ENCODE data around the gene VWA5A. TPM values are rescaled to one million over a fixed set of nuclear protein-coding genes. Genes with fewer than 3 reads are reported as not detected.

VWA5A gene
- total RNA-seq, 1 donor from 2014 or later = 7.6 TPM

GRCh38 chr11:124085583-124085982, 29.7 kb upstream of the VWA5A start:
- H3K9me3 ChIP-seq = no peaks in the 10 kb centered on the region
- no peak for DNase-seq (ENCODE audit: low spot score in 2 of 2)
- H3K27me3 ChIP-seq = no peaks in the 10 kb centered on the region
- no peak overlapping the region for H3K27ac ChIP-seq
- TF ChIP-seq, protein P1, sequence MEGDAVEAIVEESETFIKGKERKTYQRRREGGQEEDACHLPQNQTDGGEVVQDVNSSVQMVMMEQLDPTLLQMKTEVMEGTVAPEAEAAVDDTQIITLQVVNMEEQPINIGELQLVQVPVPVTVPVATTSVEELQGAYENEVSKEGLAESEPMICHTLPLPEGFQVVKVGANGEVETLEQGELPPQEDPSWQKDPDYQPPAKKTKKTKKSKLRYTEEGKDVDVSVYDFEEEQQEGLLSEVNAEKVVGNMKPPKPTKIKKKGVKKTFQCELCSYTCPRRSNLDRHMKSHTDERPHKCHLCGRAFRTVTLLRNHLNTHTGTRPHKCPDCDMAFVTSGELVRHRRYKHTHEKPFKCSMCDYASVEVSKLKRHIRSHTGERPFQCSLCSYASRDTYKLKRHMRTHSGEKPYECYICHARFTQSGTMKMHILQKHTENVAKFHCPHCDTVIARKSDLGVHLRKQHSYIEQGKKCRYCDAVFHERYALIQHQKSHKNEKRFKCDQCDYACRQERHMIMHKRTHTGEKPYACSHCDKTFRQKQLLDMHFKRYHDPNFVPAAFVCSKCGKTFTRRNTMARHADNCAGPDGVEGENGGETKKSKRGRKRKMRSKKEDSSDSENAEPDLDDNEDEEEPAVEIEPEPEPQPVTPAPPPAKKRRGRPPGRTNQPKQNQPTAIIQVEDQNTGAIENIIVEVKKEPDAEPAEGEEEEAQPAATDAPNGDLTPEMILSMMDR (IDR thresholded peaks at IDR 0.05) = no peak
- intact Hi-C loops (cut with DNase I) = no loop called here
- H3K36me3 ChIP-seq = no peaks in the 10 kb centered on the region
- no peak overlapping the region for H3K4me3 ChIP-seq
- H3K4me1 ChIP-seq = no peaks in the 10 kb centered on the region

- no peaks in the 10 kb centered on the region for H3K36me3 ChIP-seq
- TF ChIP-seq, protein P1 (IDR thresholded peaks at IDR 0.05) = no peak
These were observed 29.0 kb upstream of the VWA5A start for GRCh38 chr11:124085997-124086846.

GRCh38 chr11:124090996-124091395, 24.3 kb upstream of the VWA5A start:
- H3K36me3 ChIP-seq = no peaks in the 10 kb centered on the region
- no peak for DNase-seq (ENCODE audit: low spot score in 2 of 2)
- H3K27ac ChIP-seq = no peak overlapping the region
- no peaks in the 10 kb centered on the region for H3K9me3 ChIP-seq
- no peak overlapping the region for H3K4me3 ChIP-seq
- intact Hi-C loops (cut with DNase I) = no loop called here
- no peaks in the 10 kb centered on the region for H3K27me3 ChIP-seq
- no peaks in the 10 kb centered on the region for H3K4me1 ChIP-seq
- TF ChIP-seq, protein P1 (IDR thresholded peaks at IDR 0.05) = no peak

More at GRCh38 chr11:124085997-124086846, 29.0 kb upstream of the VWA5A start:
- Histone ChIP-seq H3K4me1 (no peaks in the 10 kb centered on the region), H3K4me3 (no peak overlapping the region), H3K27me3 (no peaks in the 10 kb centered on the region), H3K27ac (no peak overlapping the region), H3K9me3 (no peaks in the 10 kb centered on the region)
- intact Hi-C loops (cut with DNase I) = no loop called here
- DNase-seq (ENCODE audit: low spot score in 2 of 2) = no peak

- no peaks in the 10 kb centered on the region for H3K9me3 ChIP-seq
- DNase-seq (ENCODE audit: low spot score in 2 of 2) = no peak
- intact Hi-C loops (cut with DNase I) = no loop called here
These were observed 21.9 kb upstream of the VWA5A start for GRCh38 chr11:124093330-124093729.

DNA sequence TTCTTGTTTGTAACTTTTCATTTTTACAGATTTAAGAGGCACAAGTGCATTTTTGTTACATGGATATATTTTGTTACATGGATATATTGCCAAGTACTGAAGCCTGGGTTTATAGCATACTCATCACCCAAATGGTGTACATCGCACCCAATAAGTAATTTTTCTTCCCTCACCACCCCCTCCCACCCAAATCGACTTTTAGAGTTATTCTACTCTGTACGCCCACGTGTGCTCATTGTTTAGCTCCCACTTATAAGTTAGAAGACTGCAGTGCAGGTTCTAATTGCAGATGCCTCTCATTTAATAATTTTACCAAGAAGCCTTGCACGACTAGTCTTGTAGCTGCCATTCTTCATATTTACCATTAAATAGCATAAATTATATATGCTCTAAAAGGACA, 20.5 kb upstream of the VWA5A start:
- H3K36me3 ChIP-seq = no peaks in the 10 kb centered on the region
- DNase-seq (ENCODE audit: low spot score in 2 of 2) = no peak
- no peaks in the 10 kb centered on the region for H3K27me3 ChIP-seq
- no peaks in the 10 kb centered on the region for H3K9me3 ChIP-seq
- no peak overlapping the region for H3K4me3 ChIP-seq
- intact Hi-C loops (cut with DNase I) = no loop called here
- H3K27ac ChIP-seq = no peak overlapping the region
- H3K4me1 ChIP-seq = no peaks in the 10 kb centered on the region
- TF ChIP-seq, protein P1 (IDR thresholded peaks at IDR 0.05) = no peak

More at GRCh38 chr11:124093330-124093729, 21.9 kb upstream of the VWA5A start:
- H3K36me3 ChIP-seq = no peaks in the 10 kb centered on the region
- no peaks in the 10 kb centered on the region for H3K4me1 ChIP-seq
- H3K4me3 ChIP-seq = no peak overlapping the region
- TF ChIP-seq, protein P1 (IDR thresholded peaks at IDR 0.05) = no peak
- no peak overlapping the region for H3K27ac ChIP-seq
- no peaks in the 10 kb centered on the region for H3K27me3 ChIP-seq

All from ascending aorta (tissue), 2 donors.